DMS53 treated with DMSO at 0.1 percent for 48 hours (cell line): Measurements from ENCODE around the gene GPC4.
"Not testable (repeated sequence)": the region's sequence is repeated elsewhere in the genome, so short reads cannot be mapped to it uniquely, and the experiment has no call there.

Experiments used
- DNase-seq: peaks from one replicate; lab custom pipeline; 2025; ENCODE audit not compliant: unreplicated experiment; lab: John Stamatoyannopoulos, UW

Gene GPC4

GRCh38 chrX:133307637-133308498 is 107.4 kb downstream of the GPC4 start:
- DNase-seq: no peak

- no peak for DNase-seq
Observed at GRCh38 chrX:133307094-133307493, 108.2 kb downstream of the GPC4 start.

- DNase-seq: no peak
Observed at GRCh38 chrX:133306316-133306715, 109.0 kb downstream of the GPC4 start.

GRCh38 chrX:133305348-133305747 is 109.9 kb downstream of the GPC4 start:
- no peak for DNase-seq

- no peak for DNase-seq
Observed at GRCh38 chrX:133302775-133303445, 112.4 kb downstream of the GPC4 start.

- no peak for DNase-seq
Observed at GRCh38 chrX:133300591-133300990, 114.7 kb downstream of the GPC4 start.

- DNase-seq: no peak
Observed at GRCh38 chrX:133297284-133297683, 118.0 kb downstream of the GPC4 start.

GRCh38 chrX:133294126-133294525 is 121.2 kb downstream of the GPC4 start:
- DNase-seq: no peak

- no peak for DNase-seq
Observed at GRCh38 chrX:133290076-133290475, 125.2 kb downstream of the GPC4 start.

- peak; percentile 1 for DNase-seq
Observed at GRCh38 chrX:133287860-133288259, 127.4 kb downstream of the GPC4 start.

GRCh38 chrX:133285341-133285740 is 129.9 kb downstream of the GPC4 start:
- DNase-seq: no peak

GRCh38 chrX:133279112-133279730 is 136.1 kb downstream of the GPC4 start:
- not testable (repeated sequence) for DNase-seq

GRCh38 chrX:133273180-133273579 is 142.1 kb downstream of the GPC4 start:
- no peak for DNase-seq

GRCh38 chrX:133269168-133269567 is 146.1 kb downstream of the GPC4 start:
- no peak for DNase-seq

- DNase-seq: no peak
Observed at GRCh38 chrX:133267621-133268020, 147.7 kb downstream of the GPC4 start.

- no peak for DNase-seq
Observed at GRCh38 chrX:133265331-133265730, 150.0 kb downstream of the GPC4 start.

- DNase-seq: no peak
Observed at GRCh38 chrX:133258481-133258880, 156.8 kb downstream of the GPC4 start.

GRCh38 chrX:133254666-133255065 is 160.6 kb downstream of the GPC4 start:
- DNase-seq: peak; percentile 82

GRCh38 chrX:133251204-133251603 is 164.1 kb downstream of the GPC4 start:
- DNase-seq: no peak

- DNase-seq: no peak
Observed at GRCh38 chrX:133250184-133251100, 164.8 kb downstream of the GPC4 start.
